GM18499 (cell line): ENCODE measurements around the gene DDX4.

ENCODE experiments used
- ATAC-seq: cut with Tn5 transposase; IDR thresholded peaks from one replicate; pipeline ENCODE4 v1.9.1; 2021; ENCODE audit warnings: moderate number of reproducible peaks; ENCODE audit not compliant: insufficient read depth, unreplicated experiment

Gene DDX4

GRCh38 chr5:55860709-55861108 lies 122.8 kb downstream of the DDX4 start:
- ATAC-seq: no peak

- no peak for ATAC-seq
These were observed 127.0 kb downstream of the DDX4 start for GRCh38 chr5:55864606-55865541.

- ATAC-seq: no peak
These were observed 128.0 kb downstream of the DDX4 start for GRCh38 chr5:55865831-55866230.

- no peak for ATAC-seq
These were observed 128.6 kb downstream of the DDX4 start for GRCh38 chr5:55866485-55866884.
